Fibroblast of lung (primary cell): ENCODE data around the gene KCND1. TPM values are rescaled to one million over a fixed set of nuclear protein-coding genes. Genes with fewer than 3 reads are reported as not detected.

Experiments
- DNase-seq, 2 donors: peaks; one replicate each; pipeline versions ENCODE4 v3.0.0 to v3.0.0-alpha.2; 2010; ENCODE audit warnings: low read depth in 2 of 2
- H2AFZ ChIP-seq: 2 replicates; pipeline ENCODE4 v1.5.1; 2012; ENCODE audit warnings: low read length, control low read depth, inconsistent platforms
- H3K27ac ChIP-seq: 2 replicates; pipeline ENCODE4 v1.5.1; 2011; ENCODE audit warnings: low read length, control low read depth; ENCODE audit not compliant: insufficient read depth
- H3K27me3 ChIP-seq: 2 replicates; pipeline ENCODE4 v1.5.1; 2011; ENCODE audit warnings: mild to moderate bottlenecking, low read length; ENCODE audit not compliant: control insufficient read depth, insufficient read depth
- H3K36me3 ChIP-seq: 2 replicates; pipeline ENCODE4 v1.5.1; 2011; ENCODE audit warnings: low read length; ENCODE audit not compliant: control insufficient read depth, insufficient read depth
- H3K4me1 ChIP-seq: 2 replicates; pipeline ENCODE4 v1.5.1; 2011; ENCODE audit warnings: low read length; ENCODE audit not compliant: control insufficient read depth, insufficient read depth; ENCODE audit errors: extremely low read depth
- H3K4me2 ChIP-seq: 2 replicates; pipeline ENCODE4 v1.5.1; 2011; ENCODE audit warnings: low read length, control low read depth; ENCODE audit not compliant: insufficient read depth; ENCODE audit errors: extremely low read depth
- H3K4me3 ChIP-seq, 4 experiments: fragments of 200-600 bp in 1 of 4; sonication (generic) in 1 of 4; replicated peaks in 1 of 4; 2 replicates each; pipeline ENCODE4 v1.5.1; 2011 to 2016; ENCODE audit warnings: low read length in 4 of 4, low read depth in 3 of 4, mild to moderate bottlenecking in 3 of 4, control low read depth in 2 of 4, inconsistent platforms in 1 of 4, mixed read lengths in 1 of 4; ENCODE audit not compliant: insufficient read depth in 1 of 4; ENCODE audit errors: control extremely low read depth in 1 of 4
- H3K79me2 ChIP-seq: 2 replicates; pipeline ENCODE4 v1.5.1; 2012; ENCODE audit warnings: mild to moderate bottlenecking, low read length, inconsistent platforms; ENCODE audit not compliant: control insufficient read depth, insufficient read depth
- H3K9ac ChIP-seq: 2 replicates; pipeline ENCODE4 v1.5.1; 2011; ENCODE audit warnings: mild to moderate bottlenecking, low read length, control low read depth; ENCODE audit not compliant: insufficient read depth
- H3K9me3 ChIP-seq: 2 replicates; pipeline ENCODE4 v1.5.1; 2012; ENCODE audit warnings: low read depth, low read length; ENCODE audit not compliant: control insufficient read depth, insufficient read depth
- H4K20me1 ChIP-seq: 2 replicates; pipeline ENCODE4 v1.5.1; 2011; ENCODE audit warnings: low read length; ENCODE audit not compliant: control insufficient read depth, insufficient read depth; ENCODE audit errors: extremely low read depth
- EZH2 ChIP-seq: IDR thresholded peaks from 2 replicates; pipeline ENCODE4 v1.5.1; 2012; ENCODE audit warnings: low read length, control low read depth, mild to moderate bottlenecking; ENCODE audit errors: missing control alignments
- polyA plus RNA-seq, 2 donors: library from polyadenylated mRNA; depleted of rRNA in 1 of 2; stranded (reverse) in 1 of 2; unstranded in 1 of 2; fragments of >200 nt; gene quantifications; 2 replicates each; pipeline ENCODE4 v1.2.1, GENCODE V29; 2011 to 2012; ENCODE audit warnings: missing spikeins in 1 of 2
- total RNA-seq: library from RNA; depleted of rRNA; stranded (reverse); fragments of >200 nt; gene quantifications from 2 replicates; pipeline ENCODE4 v1.2.1, GENCODE V29; 2014
- TF ChIP-seq, protein P1 (sequence below), 2 donors: IDR thresholded peaks in 1 of 2; conservative IDR thresholded peaks in 1 of 2; 1 replicate in 1 of 2; 2 replicates in 1 of 2; pipeline ENCODE4 v1.5.1; 2011 to 2012; ENCODE audit warnings: low read length in 2 of 2, control low read depth in 1 of 2, inconsistent platforms in 1 of 2, low read depth in 1 of 2, mild to moderate bottlenecking in 1 of 2

Gene KCND1
- total and polyA plus RNA-seq, 2 donors (not counting 1 experiment from before 2014, with no cell fraction given), result 0.41 to 1.3 TPM

DNA sequence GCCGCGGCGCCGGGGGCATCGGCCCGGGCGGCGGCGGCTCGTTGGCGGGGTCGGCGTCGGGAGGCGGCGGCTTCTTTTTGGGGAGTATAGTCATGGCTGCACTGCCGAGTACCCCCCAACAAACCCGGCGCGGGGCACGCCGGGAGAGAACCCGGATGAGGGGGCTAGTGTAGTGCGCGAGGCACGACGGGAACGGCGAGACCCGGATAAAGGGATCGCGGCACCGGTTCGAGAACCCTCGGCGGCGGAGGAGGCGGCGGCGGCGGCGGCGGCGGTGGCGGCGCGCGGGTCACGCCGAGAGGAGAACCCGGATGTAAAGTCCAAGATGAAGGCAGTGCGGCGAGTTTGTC, 14.2 kb downstream of the KCND1 start, which contains the start of gene OTUD5:
OTUD5 (minus strand) TSS at position 131 of the 350 bp plus-strand sequence; CDS start at position 94, 37 bp downstream.
- H2AFZ ChIP-seq, result peak within 1 kb of the TSS; percentile 65

DNA sequence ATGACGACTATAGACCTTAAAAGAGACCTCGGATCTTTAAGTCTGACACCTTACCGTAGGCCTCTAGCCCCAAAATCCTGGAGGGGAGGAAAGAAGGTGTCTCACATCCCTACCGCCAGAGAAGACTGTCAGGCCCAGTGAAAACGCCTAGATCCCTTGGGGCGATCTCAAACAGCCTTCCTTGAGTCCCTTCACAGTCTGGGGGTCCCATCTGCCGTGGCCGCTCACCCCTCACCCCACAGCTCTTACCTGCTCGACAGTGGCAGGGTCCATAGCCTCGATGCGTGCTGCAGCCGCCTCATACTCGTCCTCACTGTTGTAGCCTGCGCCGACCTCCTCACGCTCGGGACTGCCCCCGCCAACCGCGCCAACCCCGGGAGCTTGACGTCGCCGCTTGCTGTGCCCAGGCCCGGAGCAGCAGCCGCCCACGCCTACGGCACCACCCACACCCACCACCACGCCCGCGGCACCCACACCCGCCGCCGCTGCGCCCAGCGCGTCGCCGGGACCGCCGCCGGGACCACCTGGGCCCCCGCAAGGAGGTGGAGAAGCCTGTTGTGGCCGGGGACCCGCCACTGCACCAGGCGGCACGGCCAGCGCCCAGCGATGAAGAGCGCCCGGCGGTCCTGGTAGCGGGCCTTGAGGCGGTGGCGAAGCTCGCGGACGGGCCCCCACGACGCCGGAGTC, 14.8 kb downstream of the KCND1 start:
- Histone ChIP-seq H3K9me3 (no peaks in the 10 kb centered on the region), H3K79me2 (peaks cover 37% of the 10 kb centered on the region), H4K20me1 (no peaks in the 10 kb centered on the region), H3K36me3 (no peaks in the 10 kb centered on the region), H3K9ac (peak overlapping the region; percentile 85), H3K4me1 (peaks cover 5% of the 10 kb centered on the region), H3K27me3 (no peaks in the 10 kb centered on the region), H3K27ac (peak overlapping the region; percentile 69), H3K4me2 (peak overlapping the region; percentile 80), H3K4me3 (peak overlapping the region; percentile 52 to 78 (median 71)), H2AFZ (no peak overlapping the region)
- TF ChIP-seq EZH2, result no peak
- TF ChIP-seq, protein P1, sequence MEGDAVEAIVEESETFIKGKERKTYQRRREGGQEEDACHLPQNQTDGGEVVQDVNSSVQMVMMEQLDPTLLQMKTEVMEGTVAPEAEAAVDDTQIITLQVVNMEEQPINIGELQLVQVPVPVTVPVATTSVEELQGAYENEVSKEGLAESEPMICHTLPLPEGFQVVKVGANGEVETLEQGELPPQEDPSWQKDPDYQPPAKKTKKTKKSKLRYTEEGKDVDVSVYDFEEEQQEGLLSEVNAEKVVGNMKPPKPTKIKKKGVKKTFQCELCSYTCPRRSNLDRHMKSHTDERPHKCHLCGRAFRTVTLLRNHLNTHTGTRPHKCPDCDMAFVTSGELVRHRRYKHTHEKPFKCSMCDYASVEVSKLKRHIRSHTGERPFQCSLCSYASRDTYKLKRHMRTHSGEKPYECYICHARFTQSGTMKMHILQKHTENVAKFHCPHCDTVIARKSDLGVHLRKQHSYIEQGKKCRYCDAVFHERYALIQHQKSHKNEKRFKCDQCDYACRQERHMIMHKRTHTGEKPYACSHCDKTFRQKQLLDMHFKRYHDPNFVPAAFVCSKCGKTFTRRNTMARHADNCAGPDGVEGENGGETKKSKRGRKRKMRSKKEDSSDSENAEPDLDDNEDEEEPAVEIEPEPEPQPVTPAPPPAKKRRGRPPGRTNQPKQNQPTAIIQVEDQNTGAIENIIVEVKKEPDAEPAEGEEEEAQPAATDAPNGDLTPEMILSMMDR (conservative IDR thresholded peaks at IDR 0.05 in 1 of 2, IDR thresholded peaks at IDR 0.05 in 1 of 2; ENCODE audit: low read depth in 1 of 2, low read length in 2 of 2), result no peak
- no peak for DNase-seq

More for the DNA sequence above, 14.2 kb downstream of the KCND1 start, which contains the start of gene OTUD5:
- H3K9ac ChIP-seq, result peak within 1 kb of the TSS; percentile 85
- H4K20me1 ChIP-seq, result no peaks in the 10 kb centered on the region
- peak within 1 kb of the TSS; percentile 80 for H3K4me2 ChIP-seq
- no peak for TF ChIP-seq EZH2
- TF ChIP-seq, protein P1 (conservative IDR thresholded peaks at IDR 0.05 in 1 of 2, IDR thresholded peaks at IDR 0.05 in 1 of 2; ENCODE audit: low read depth in 1 of 2, low read length in 2 of 2), result no peak
- peak within 1 kb of the TSS; percentile 99 for H3K27ac ChIP-seq
- no peaks in the 10 kb centered on the region for H3K9me3 ChIP-seq
- no peaks in the 10 kb centered on the region for H3K27me3 ChIP-seq
- H3K4me3 ChIP-seq, result peak within 1 kb of the TSS; percentile 57 to 81 (median 71)
- peaks cover 5% of the 10 kb centered on the region for H3K4me1 ChIP-seq
- H3K36me3 ChIP-seq, result no peaks in the 10 kb centered on the region
- no peak for DNase-seq
- H3K79me2 ChIP-seq, result peaks cover 37% of the 10 kb centered on the region

DNA sequence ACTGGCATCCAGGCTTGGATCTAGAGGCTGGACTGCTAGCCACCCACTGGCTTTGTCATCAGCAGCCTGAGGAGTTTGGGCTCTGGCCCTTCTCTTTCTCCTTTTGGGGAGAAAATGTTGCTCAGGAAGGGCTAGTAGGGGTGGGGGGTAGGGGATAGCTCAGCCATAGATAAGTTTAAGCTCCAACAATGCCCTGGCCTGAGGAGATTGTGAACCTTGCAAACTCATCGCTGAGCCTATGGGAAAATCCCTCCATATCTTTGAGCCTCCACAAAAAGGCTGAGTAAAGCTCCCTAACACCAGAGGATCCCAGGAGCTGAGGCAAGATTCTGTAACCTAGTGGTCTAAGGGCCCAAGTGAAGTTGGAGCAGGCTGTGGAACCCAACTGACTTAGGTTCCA, 23.1 kb downstream of the KCND1 start:
- Histone ChIP-seq H3K4me1 (no peaks in the 10 kb centered on the region), H4K20me1 (no peaks in the 10 kb centered on the region), H3K4me3 (no peak overlapping the region), H3K79me2 (peaks cover 22% of the 10 kb centered on the region), H3K9me3 (no peaks in the 10 kb centered on the region), H3K9ac (no peak overlapping the region), H2AFZ (no peak overlapping the region), H3K4me2 (no peak overlapping the region), H3K27ac (no peak overlapping the region), H3K27me3 (no peaks in the 10 kb centered on the region), H3K36me3 (no peaks in the 10 kb centered on the region)
- TF ChIP-seq EZH2, result no peak
- TF ChIP-seq, protein P1 (conservative IDR thresholded peaks at IDR 0.05 in 1 of 2, IDR thresholded peaks at IDR 0.05 in 1 of 2; ENCODE audit: low read depth in 1 of 2, low read length in 2 of 2), result no peak
- DNase-seq, result no peak
